HepG2 (cell line): ENCODE data around the gene IL36B. TPM values are rescaled to one million over a fixed set of nuclear protein-coding genes. Genes with fewer than 3 reads are reported as not detected.

Experiments used
- AHDC1 ChIP-seq: sonication (generic); formaldehyde crosslinking; IDR thresholded peaks from 2 replicates; pipeline ENCODE4 v1.5.1; 2020; ENCODE audit warnings: mild to moderate bottlenecking, missing genetic modification reagents, borderline replicate concordance
- CEBPZ ChIP-seq: IDR thresholded peaks from 2 replicates; pipeline ENCODE4 v1.6.1; 2012; ENCODE audit warnings: low read length, improper control_type of control experiment
- HHEX ChIP-seq: IDR thresholded peaks from 2 replicates; pipeline ENCODE4 v1.6.1; 2016; ENCODE audit warnings: control low read depth
- NFE2L1 ChIP-seq: sonication (generic); formaldehyde crosslinking; IDR thresholded peaks from 2 replicates; pipeline ENCODE4 v1.4.0; 2020; ENCODE audit warnings: missing genetic modification reagents, mild to moderate bottlenecking, borderline replicate concordance
- PTBP1 ChIP-seq: fragments of 200-400 bp; formaldehyde crosslinking; IDR thresholded peaks from 2 replicates; pipeline ENCODE4 v1.6.1; 2018; ENCODE audit warnings: low read length, low read depth; ENCODE audit not compliant: poor library complexity, severe bottlenecking
- RFXANK ChIP-seq: IDR thresholded peaks from 2 replicates; pipeline ENCODE4 v1.6.1; 2016
- SOX13 ChIP-seq, 3 experiments: fragments of 450-650 bp in 1 of 3; sonication (generic) in 1 of 3; formaldehyde crosslinking in 1 of 3; IDR thresholded peaks in 2 of 3; conservative IDR thresholded peaks in 1 of 3; 2 replicates each; pipeline versions ENCODE4 v1.5.0 to v1.6.1; 2016 to 2020; ENCODE audit warnings: antibody characterized with exemption in 1 of 3, mild to moderate bottlenecking in 1 of 3, missing compliant biosample characterization in 1 of 3, missing genetic modification reagents in 1 of 3, moderate library complexity in 1 of 3
- ZNF256 ChIP-seq: sonication (generic); formaldehyde crosslinking; conservative IDR thresholded peaks from 2 replicates; pipeline ENCODE4 v1.4.0; 2020; ENCODE audit warnings: missing genetic modification reagents
- ZNF710 ChIP-seq: sonication (generic); formaldehyde crosslinking; IDR thresholded peaks from 2 replicates; pipeline ENCODE4 v1.5.0; 2020; ENCODE audit warnings: mild to moderate bottlenecking, missing genetic modification reagents, borderline replicate concordance
- polyA plus RNA-seq, 8 experiments: library from polyadenylated mRNA; depleted of rRNA in 3 of 8; stranded (reverse) in 7 of 8; unstranded in 1 of 8; fragments of >200 nt; fragmentation: Illumina TruSeq in 4 of 8; extraction: Trizol in 4 of 8; gene quantifications; 2 replicates each; pipeline versions ENCODE4 v1.2.1 to v1.2.3, GENCODE V29; 2011 to 2016; ENCODE audit warnings: low read depth in 4 of 8, missing spikeins in 1 of 8, mixed read lengths in 1 of 8; ENCODE audit not compliant: insufficient read depth in 1 of 8
- total RNA-seq, 5 experiments: library from RNA; depleted of rRNA; stranded (reverse); fragments of >200 nt; fragmentation: Illumina TruSeq; extraction: Trizol; gene quantifications; 2 replicates each; pipeline ENCODE4 v1.2.3, GENCODE V29; 2016; ENCODE audit warnings: low read depth in 1 of 5

IL36B gene
- total and polyA plus RNA-seq, 2 of the 13 experiments (the other 11 are each of a cell fraction or from before 2014, with no cell fraction given): not detected

GRCh38 chr2:113009622-113010021 is 43.0 kb downstream of the IL36B start (continued):
- TF ChIP-seq CEBPZ: no peak
- TF ChIP-seq NFE2L1 (CRISPR knock-in tag): no peak
- no peak for TF ChIP-seq HHEX (CRISPR knock-in tag)
- no peak for TF ChIP-seq ZNF710 (CRISPR knock-in tag)
- TF ChIP-seq ZNF256: no peak
- TF ChIP-seq PTBP1: no peak
- TF ChIP-seq SOX13 (IDR thresholded peaks at IDR 0.05): no peak
- TF ChIP-seq SOX13 (CRISPR knock-in tag; conservative IDR thresholded peaks at IDR 0.05 in 1 of 2, IDR thresholded peaks at IDR 0.05 in 1 of 2): no peak
- TF ChIP-seq RFXANK (CRISPR knock-in tag): no peak
- no peak for TF ChIP-seq AHDC1 (CRISPR knock-in tag)
- TF ChIP-seq, all 625 proteins: peak for 0
